Glutamatergic neuron (in vitro differentiated cells): ENCODE data around the gene TMEM120B. TPM values are rescaled to one million over a fixed set of nuclear protein-coding genes. Genes with fewer than 3 reads are reported as not detected.
"Not testable (repeated sequence)": the region's sequence is repeated elsewhere in the genome, so short reads cannot be mapped to it uniquely, and the experiment has no call there.

Experiments used
- DNase-seq: peaks from one replicate; pipeline ENCODE4 v3.0.0; 2022
- H3K27ac Mint-ChIP-seq: one replicate; pipeline ENCODE4 v1.8.0; 2020; ENCODE audit warnings: mild to moderate bottlenecking, mixed read lengths, inconsistent platforms; ENCODE audit not compliant: unreplicated experiment
- H3K27me3 Mint-ChIP-seq: one replicate; pipeline ENCODE4 v1.8.0; 2020; ENCODE audit warnings: mild to moderate bottlenecking, moderate library complexity, mixed read lengths, inconsistent platforms; ENCODE audit not compliant: unreplicated experiment
- H3K36me3 Mint-ChIP-seq: one replicate; pipeline ENCODE4 v1.8.0; 2020; ENCODE audit warnings: mild to moderate bottlenecking, mixed read lengths, inconsistent platforms; ENCODE audit not compliant: unreplicated experiment
- H3K4me1 Mint-ChIP-seq: one replicate; pipeline ENCODE4 v1.8.0; 2020; ENCODE audit warnings: mild to moderate bottlenecking, low read depth, mixed read lengths, inconsistent platforms; ENCODE audit not compliant: unreplicated experiment
- H3K4me3 Mint-ChIP-seq: one replicate; pipeline ENCODE4 v1.8.0; 2020; ENCODE audit warnings: mild to moderate bottlenecking, mixed read lengths, inconsistent platforms; ENCODE audit not compliant: unreplicated experiment
- H3K9me3 Mint-ChIP-seq: one replicate; pipeline ENCODE4 v1.8.0; 2020; ENCODE audit warnings: mild to moderate bottlenecking, moderate library complexity, mixed read lengths, inconsistent platforms; ENCODE audit not compliant: unreplicated experiment
- total RNA-seq: library from RNA; stranded (reverse); fragmentation: NEBNext Ultra II Directional; extraction: Animal tissue kit (Norgen Biotek cat#: 25700); gene quantifications from one replicate; pipeline ENCODE4 v1.2.1, GENCODE V29; 2021; ENCODE audit not compliant: unreplicated experiment
- TF ChIP-seq, protein P1 (sequence below): fragments of 200-600 bp; sonication (generic); IDR thresholded peaks from one replicate; pipeline ENCODE4 v1.5.0; 2021; ENCODE audit not compliant: partially characterized antibody, unreplicated experiment

The TMEM120B gene
- total RNA-seq, 1 donor from 2014 or later = 205 TPM

DNA sequence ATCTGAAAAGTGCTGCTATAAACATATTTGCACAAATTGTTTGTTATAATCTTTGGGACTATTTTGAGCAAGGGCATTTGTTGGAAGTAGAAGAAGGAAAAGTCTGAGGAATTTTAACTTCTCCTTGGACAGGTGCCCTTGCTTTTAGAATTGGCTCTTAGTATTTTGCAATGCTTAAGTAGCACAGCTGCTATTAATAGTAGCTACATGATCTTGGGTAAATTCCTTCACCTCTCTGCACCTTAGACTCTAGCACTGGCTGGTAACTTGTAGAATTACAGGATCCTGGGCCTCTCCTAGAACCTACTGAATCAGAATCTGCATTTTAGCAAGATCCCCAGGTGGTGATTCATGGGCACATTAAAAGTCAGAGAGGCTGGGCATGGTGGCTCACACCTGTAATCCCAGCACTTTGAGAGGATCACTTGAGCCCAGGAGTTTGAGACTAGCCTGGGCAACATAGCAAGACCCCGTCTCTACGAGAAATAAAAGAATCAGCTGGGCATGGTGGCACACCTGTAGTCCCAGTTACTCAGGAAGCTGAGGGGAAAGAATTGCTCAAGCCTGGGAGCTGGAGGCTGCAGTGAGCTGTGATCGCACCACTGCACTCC lies 10.8 kb upstream of the TMEM120B start:
- Mint-ChIP-seq H3K4me3 (no peak overlapping the region), H3K9me3 (no peaks in the 10 kb centered on the region), H3K4me1 (no peaks in the 10 kb centered on the region), H3K27ac (no peak overlapping the region), H3K27me3 (peaks cover 4% of the 10 kb centered on the region), H3K36me3 (no peaks in the 10 kb centered on the region)
- no peak for DNase-seq
- TF ChIP-seq, protein P1, sequence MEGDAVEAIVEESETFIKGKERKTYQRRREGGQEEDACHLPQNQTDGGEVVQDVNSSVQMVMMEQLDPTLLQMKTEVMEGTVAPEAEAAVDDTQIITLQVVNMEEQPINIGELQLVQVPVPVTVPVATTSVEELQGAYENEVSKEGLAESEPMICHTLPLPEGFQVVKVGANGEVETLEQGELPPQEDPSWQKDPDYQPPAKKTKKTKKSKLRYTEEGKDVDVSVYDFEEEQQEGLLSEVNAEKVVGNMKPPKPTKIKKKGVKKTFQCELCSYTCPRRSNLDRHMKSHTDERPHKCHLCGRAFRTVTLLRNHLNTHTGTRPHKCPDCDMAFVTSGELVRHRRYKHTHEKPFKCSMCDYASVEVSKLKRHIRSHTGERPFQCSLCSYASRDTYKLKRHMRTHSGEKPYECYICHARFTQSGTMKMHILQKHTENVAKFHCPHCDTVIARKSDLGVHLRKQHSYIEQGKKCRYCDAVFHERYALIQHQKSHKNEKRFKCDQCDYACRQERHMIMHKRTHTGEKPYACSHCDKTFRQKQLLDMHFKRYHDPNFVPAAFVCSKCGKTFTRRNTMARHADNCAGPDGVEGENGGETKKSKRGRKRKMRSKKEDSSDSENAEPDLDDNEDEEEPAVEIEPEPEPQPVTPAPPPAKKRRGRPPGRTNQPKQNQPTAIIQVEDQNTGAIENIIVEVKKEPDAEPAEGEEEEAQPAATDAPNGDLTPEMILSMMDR = no peak

DNA sequence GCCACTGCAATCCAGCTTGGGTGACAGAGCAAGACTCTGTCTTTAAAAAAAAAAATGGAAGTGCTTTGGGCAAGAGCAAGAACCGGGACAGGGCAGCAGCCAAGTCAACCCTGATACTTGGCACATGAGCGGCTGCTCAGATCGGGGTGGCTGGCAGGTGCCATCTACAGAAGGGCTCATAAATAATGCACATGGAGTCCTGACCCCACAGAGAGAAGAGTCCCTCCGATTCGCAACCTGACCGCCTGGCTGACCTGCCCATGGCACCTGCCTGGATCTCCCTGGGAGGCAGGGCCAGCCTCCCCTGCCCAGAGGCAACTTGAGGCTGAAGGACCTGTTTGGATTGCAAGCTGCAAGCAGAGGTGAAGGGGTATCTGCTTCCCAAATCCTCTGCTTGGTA lies 9.6 kb upstream of the TMEM120B start:
- DNase-seq = no peak
- TF ChIP-seq, protein P1 = no peak
- Mint-ChIP-seq H3K36me3 (no peaks in the 10 kb centered on the region), H3K27me3 (peaks cover 6% of the 10 kb centered on the region), H3K4me3 (peak overlapping the region; percentile 38), H3K4me1 (no peaks in the 10 kb centered on the region), H3K9me3 (no peaks in the 10 kb centered on the region), H3K27ac (no peak overlapping the region)

DNA sequence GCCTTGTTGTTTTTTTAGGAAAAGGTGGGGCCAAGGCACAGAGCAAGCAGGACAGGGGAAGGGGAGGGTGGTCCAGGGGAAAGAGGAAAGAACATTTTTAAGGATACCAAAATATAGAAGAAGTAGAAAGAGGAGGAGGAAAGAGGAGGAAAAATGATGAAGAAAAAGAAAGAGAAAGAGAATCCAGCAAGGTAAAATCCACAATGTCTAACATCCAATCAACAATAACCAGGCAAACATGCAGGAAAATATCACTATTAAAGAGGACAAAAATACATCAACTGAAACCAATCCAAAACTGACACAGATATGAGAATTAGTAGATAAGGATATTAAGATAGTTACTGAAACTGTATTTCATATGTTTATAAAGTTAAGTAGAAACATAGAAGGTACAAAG lies 7.0 kb upstream of the TMEM120B start:
- H3K27ac Mint-ChIP-seq = no peak overlapping the region
- H3K36me3 Mint-ChIP-seq = no peaks in the 10 kb centered on the region
- H3K9me3 Mint-ChIP-seq = no peaks in the 10 kb centered on the region
- H3K27me3 Mint-ChIP-seq = peaks cover 6% of the 10 kb centered on the region
- no peak overlapping the region for H3K4me3 Mint-ChIP-seq
- no peak for DNase-seq
- TF ChIP-seq, protein P1 = no peak
- H3K4me1 Mint-ChIP-seq = peaks cover 3% of the 10 kb centered on the region

DNA sequence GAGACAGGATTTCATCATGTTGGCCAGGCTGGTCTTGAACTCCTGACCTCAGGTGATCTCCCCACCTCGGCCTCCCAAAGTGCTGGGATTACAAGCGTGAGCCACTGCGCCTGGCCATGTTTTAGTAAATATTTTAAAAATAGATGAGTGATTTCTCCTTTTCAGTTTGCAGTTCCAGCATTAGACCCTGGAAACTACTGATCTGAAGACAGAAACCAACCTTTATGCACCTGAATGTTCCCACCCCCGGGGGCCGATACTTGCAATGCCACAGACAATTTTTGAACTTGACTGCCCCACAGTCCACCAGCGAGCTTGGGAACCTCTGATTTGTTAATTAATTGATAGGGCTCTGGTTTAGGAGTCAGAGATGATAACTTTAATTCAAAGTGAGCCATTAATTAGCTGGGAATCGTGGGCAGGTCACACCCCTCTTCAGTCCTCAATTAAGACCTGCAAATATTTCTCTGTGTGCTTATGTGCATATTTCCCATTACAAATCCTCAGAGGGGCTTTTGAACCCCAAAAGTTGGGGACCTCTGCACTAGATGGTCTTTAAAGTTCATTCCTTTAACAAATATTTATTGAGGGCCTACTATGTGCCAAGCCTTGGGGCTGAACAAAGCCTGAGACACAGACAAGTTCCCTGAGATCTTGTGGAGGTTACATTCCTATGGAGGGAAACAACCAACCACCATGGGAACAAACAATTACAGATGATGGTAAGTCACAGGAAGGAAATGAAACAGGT lies 4.1 kb upstream of the TMEM120B start:
- TF ChIP-seq, protein P1 = no peak
- H3K4me3 Mint-ChIP-seq = no peak overlapping the region
- no peak overlapping the region for H3K27ac Mint-ChIP-seq
- peaks cover 9% of the 10 kb centered on the region for H3K4me1 Mint-ChIP-seq
- H3K27me3 Mint-ChIP-seq = peaks cover 18% of the 10 kb centered on the region
- DNase-seq = no peak
- peaks cover 5% of the 10 kb centered on the region for H3K36me3 Mint-ChIP-seq
- H3K9me3 Mint-ChIP-seq = peaks cover 9% of the 10 kb centered on the region

DNA sequence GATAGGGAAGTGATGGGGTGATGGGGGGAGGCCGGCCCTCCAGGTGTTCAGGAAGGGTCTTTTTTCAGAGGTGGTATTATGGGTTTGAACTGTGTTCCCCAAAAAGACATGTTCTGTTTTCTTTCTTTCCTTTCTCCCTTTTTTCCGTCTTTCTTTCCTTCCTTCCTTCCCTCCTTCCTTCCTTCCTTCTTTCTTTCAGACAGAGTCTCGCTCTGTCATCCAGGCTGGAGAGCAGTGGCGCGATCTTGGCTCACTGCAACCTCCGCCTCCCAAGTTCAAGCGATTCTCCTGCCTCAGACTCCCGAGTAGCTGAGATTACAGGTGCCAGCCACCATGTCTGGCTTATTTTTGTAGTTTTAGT lies 3.5 kb upstream of the TMEM120B start:
- not testable (repeated sequence) for H3K4me3 Mint-ChIP-seq, H3K4me1 Mint-ChIP-seq, H3K36me3 Mint-ChIP-seq, DNase-seq, H3K27ac Mint-ChIP-seq
- Mint-ChIP-seq H3K27me3 (peaks cover 22% of the 10 kb centered on the region), H3K9me3 (peaks cover 15% of the 10 kb centered on the region)
